Measurements from ENCODE around the gene PANK4.

Gene PANK4

DNA sequence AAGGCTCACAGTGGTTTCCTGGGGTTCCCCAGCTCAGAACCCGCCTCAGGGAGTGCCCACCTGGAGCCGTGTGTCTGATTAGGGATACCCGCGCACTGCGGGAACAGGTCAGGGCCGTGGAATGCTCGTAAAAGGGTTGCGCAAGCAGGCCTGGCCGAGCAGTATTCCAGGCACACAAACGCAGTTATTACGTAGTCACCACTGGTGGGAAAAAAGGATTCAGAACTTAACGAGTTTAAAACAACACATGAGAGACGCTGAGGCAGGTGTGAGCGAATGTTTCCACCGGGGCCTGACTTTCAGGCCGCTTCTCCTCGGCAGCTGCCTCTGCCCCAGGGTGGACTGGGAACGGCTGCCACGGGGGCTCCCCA, 32.1 kb downstream of the PANK4 start:
- H3K36me3 ChIP-seq = no peaks in the 10 kb centered on the region
- DNase-seq = no peak
- intact Hi-C loops (cut with DNase I; ENCODE audit: low total_unique reads) = no loop called here
- peaks cover 0 to 80% of the 10 kb centered on the region in 2 donors for H3K27me3 ChIP-seq
- no peak overlapping the region for H3K27ac ChIP-seq
- TF ChIP-seq CTCF (IDR thresholded peaks at IDR 0.05) = no peak
- H3K4me1 ChIP-seq = no peaks in the 10 kb centered on the region
- no peak overlapping the region for H3K4me3 ChIP-seq
- no peaks in the 10 kb centered on the region for H3K9me3 ChIP-seq

DNA sequence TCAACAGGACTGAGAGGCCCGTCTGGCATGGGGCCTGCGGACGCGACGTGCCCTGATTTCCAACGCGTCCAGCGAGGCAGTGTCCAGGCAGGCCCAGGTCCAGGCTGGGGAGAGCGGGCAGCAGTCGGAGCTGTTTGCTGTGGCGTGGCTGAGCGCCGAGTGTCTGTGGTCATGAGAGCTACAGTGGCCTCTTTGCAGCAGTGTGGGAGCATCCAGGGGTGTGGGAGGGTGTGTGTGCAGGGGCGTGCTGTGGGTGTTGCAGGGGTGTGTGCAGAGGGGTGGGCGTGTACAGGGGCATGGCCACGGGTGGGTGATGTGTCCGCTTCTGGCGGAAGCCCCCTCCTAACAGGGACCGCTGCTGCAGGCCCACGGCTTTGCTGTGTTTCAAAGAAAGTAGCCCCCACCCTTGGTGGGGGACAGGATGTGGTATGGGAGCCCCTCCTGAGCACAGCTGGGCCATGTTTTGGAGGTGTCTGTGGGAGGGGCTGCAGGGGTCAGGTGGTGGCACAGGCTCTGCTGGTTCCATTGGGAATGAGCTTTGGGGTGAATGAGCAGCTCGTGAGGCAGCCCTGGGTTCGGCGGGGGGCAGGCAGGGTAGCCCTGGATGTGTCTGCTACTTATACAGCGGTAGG, 32.6 kb downstream of the PANK4 start:
- Histone ChIP-seq H3K9me3 (peaks cover 0 to 3% (median 0%) of the 10 kb centered on the region in 3 donors), H3K4me3 (no peak overlapping the region), H3K27me3 (peaks cover 0 to 76% of the 10 kb centered on the region in 2 donors), H3K36me3 (no peaks in the 10 kb centered on the region), H3K27ac (no peak overlapping the region), H3K4me1 (no peaks in the 10 kb centered on the region)
- no peak for DNase-seq
- no peak for TF ChIP-seq CTCF (IDR thresholded peaks at IDR 0.05)
- intact Hi-C loops (cut with DNase I; ENCODE audit: low total_unique reads) = no loop called here

DNA sequence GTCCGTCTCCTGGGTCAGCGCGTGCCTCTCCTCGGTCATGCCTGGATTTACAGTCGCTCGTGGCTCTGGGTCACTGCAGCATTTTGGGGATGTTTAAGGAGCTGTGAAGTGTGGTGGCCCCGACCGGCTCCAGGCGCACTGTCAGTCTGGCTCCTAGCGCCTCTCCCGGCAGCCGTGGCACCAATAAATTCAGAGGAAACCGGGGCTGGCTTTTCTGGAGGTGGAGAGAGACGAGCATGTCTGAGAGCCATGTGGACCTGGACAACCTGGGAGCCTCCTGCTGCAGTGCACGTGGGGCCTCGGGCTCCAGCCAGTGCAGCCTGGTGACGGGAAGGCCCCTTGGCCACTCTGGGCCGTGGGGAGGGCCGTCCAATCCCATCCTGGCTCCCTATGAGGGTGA, 33.2 kb downstream of the PANK4 start:
- peaks cover 0 to 70% of the 10 kb centered on the region in 2 donors for H3K27me3 ChIP-seq
- H3K9me3 ChIP-seq = peaks cover 0 to 9% (median 4%) of the 10 kb centered on the region in 3 donors
- DNase-seq = no peak
- no peaks in the 10 kb centered on the region for H3K4me1 ChIP-seq
- no peak overlapping the region for H3K27ac ChIP-seq
- intact Hi-C loops (cut with DNase I; ENCODE audit: low total_unique reads) = no loop called here
- H3K4me3 ChIP-seq = no peak overlapping the region
- no peak for TF ChIP-seq CTCF (IDR thresholded peaks at IDR 0.05)
- no peaks in the 10 kb centered on the region for H3K36me3 ChIP-seq

- Histone ChIP-seq H3K9me3 (peaks cover 0 to 12% (median 4%) of the 10 kb centered on the region in 3 donors), H3K36me3 (no peaks in the 10 kb centered on the region), H3K27me3 (peaks cover 0 to 59% of the 10 kb centered on the region in 2 donors), H3K4me1 (no peaks in the 10 kb centered on the region), H3K4me3 (no peak overlapping the region), H3K27ac (no peak overlapping the region)
- TF ChIP-seq CTCF (IDR thresholded peaks at IDR 0.05) = no peak
- intact Hi-C loops (cut with DNase I; ENCODE audit: low total_unique reads) = no loop called here
- no peak for DNase-seq
These were observed 34.3 kb downstream of the PANK4 start for GRCh38 chr1:2492091-2492490.

- peaks cover 0 to 49% of the 10 kb centered on the region in 2 donors for H3K27me3 ChIP-seq
- H3K4me3 ChIP-seq = no peak overlapping the region
- peaks cover 0 to 12% (median 4%) of the 10 kb centered on the region in 3 donors for H3K9me3 ChIP-seq
- no peak for DNase-seq
- H3K4me1 ChIP-seq = no peaks in the 10 kb centered on the region
- H3K36me3 ChIP-seq = no peaks in the 10 kb centered on the region
- no peak for TF ChIP-seq CTCF (IDR thresholded peaks at IDR 0.05)
- H3K27ac ChIP-seq = no peak overlapping the region
- intact Hi-C loops (cut with DNase I; ENCODE audit: low total_unique reads) = no loop called here
These were observed 36.8 kb downstream of the PANK4 start for GRCh38 chr1:2489615-2490014.

DNA sequence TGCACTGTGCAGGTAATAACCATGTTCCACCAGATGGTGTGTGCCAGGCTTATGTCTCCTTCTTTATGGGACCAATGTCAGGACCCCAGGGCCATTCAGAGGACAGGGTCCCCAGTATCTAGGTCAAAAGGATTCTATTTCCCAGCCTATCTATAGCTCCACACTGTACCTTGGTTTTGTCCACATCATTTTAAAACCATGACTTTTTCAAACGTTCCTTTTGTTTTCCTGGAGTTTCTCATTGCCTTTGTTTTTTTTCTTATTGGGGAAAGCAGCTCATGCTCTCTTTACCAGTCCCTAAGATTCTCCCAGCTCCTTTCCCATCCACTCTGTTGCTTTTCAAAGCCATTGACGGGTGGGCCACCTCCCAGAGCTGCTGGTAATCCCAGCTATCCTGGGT, 37.7 kb downstream of the PANK4 start:
- no peak for DNase-seq
- Histone ChIP-seq H3K27me3 (peaks cover 0 to 49% of the 10 kb centered on the region in 2 donors), H3K9me3 (peaks cover 0 to 12% (median 4%) of the 10 kb centered on the region in 3 donors), H3K4me3 (no peak overlapping the region), H3K27ac (no peak overlapping the region), H3K36me3 (no peaks in the 10 kb centered on the region), H3K4me1 (no peaks in the 10 kb centered on the region)
- no peak for TF ChIP-seq CTCF (IDR thresholded peaks at IDR 0.05)
- intact Hi-C loops (cut with DNase I; ENCODE audit: low total_unique reads) = no loop called here
